ENCODE measurements around the gene PRR13.
"Not testable (repeated sequence)": the region's sequence is repeated elsewhere in the genome, so short reads cannot be mapped to it uniquely, and the experiment has no call there.

The PRR13 gene

GRCh38 chr12:53439582-53439981, 2.0 kb upstream of the PRR13 start:
- DNase-seq, result not testable (repeated sequence)

- no peak for DNase-seq
Observed at GRCh38 chr12:53443955-53444354, 2.4 kb downstream of the PRR13 start.

- DNase-seq, result not testable (repeated sequence)
Observed at GRCh38 chr12:53444593-53445325, 3.2 kb downstream of the PRR13 start.

GRCh38 chr12:53450936-53451335, 9.4 kb downstream of the PRR13 start:
- no peak for DNase-seq

GRCh38 chr12:53451661-53452158, 10.2 kb downstream of the PRR13 start, which contains the start of gene PCBP2:
TSS of gene PCBP2 (plus strand) at chr12:53452102. CDS start at chr12:53454801, 2,699 bp downstream.
- DNase-seq, result peak; percentile 99 to 100

GRCh38 chr12:53452159-53453077, 10.9 kb downstream of the PRR13 start:
- DNase-seq, result peak; percentile 73 to 91

GRCh38 chr12:53453953-53454640, 12.6 kb downstream of the PRR13 start:
- DNase-seq, result no peak

GRCh38 chr12:53454707-53455106, 13.2 kb downstream of the PRR13 start:
- no peak for DNase-seq

- DNase-seq, result no peak
Observed at GRCh38 chr12:53456654-53457366, 15.3 kb downstream of the PRR13 start.

GRCh38 chr12:53459097-53459496, 17.6 kb downstream of the PRR13 start:
- no peak for DNase-seq

GRCh38 chr12:53461059-53461458, 19.5 kb downstream of the PRR13 start:
- no peak for DNase-seq

- DNase-seq, result no peak
Observed at GRCh38 chr12:53461591-53461990, 20.1 kb downstream of the PRR13 start.

GRCh38 chr12:53462935-53463334, 21.4 kb downstream of the PRR13 start:
- DNase-seq, result no peak

GRCh38 chr12:53463802-53464560, 22.4 kb downstream of the PRR13 start:
- no peak for DNase-seq

GRCh38 chr12:53464685-53465418, 23.3 kb downstream of the PRR13 start:
- DNase-seq, result no peak

- DNase-seq, result no peak
Observed at GRCh38 chr12:53465679-53466078, 24.1 kb downstream of the PRR13 start.

GRCh38 chr12:53466640-53467039, 25.1 kb downstream of the PRR13 start:
- DNase-seq, result no peak

GRCh38 chr12:53467082-53467481, 25.5 kb downstream of the PRR13 start:
- no peak for DNase-seq

GRCh38 chr12:53467880-53468279, 26.3 kb downstream of the PRR13 start:
- DNase-seq, result no peak

GRCh38 chr12:53468282-53468681, 26.7 kb downstream of the PRR13 start:
- DNase-seq, result no peak
